Gastrocnemius medialis (tissue), 4 donors: ENCODE results near the gene STKLD1.

Source experiments
- POLR2A ChIP-seq, 2 donors: fragments of 450-650 bp; IDR thresholded peaks; one replicate each; pipeline ENCODE4 v1.6.1; 2017; ENCODE audit warnings: antibody characterized with exemption in 2 of 2, mild to moderate bottlenecking in 2 of 2, moderate library complexity in 2 of 2
- TF ChIP-seq, protein P1 (sequence below), 5 experiments: fragments of 450-650 bp in 3 of 5; fragments of 200-600 bp in 2 of 5; sonication (generic) in 2 of 5; IDR thresholded peaks in 4 of 5; conservative IDR thresholded peaks in 1 of 5; 1 replicate in 4 of 5; 2 replicates in 1 of 5; pipeline ENCODE4 v1.5.1; 2016 to 2019; ENCODE audit warnings: antibody characterized with exemption in 5 of 5, mild to moderate bottlenecking in 3 of 5, moderate library complexity in 3 of 5

DNA sequence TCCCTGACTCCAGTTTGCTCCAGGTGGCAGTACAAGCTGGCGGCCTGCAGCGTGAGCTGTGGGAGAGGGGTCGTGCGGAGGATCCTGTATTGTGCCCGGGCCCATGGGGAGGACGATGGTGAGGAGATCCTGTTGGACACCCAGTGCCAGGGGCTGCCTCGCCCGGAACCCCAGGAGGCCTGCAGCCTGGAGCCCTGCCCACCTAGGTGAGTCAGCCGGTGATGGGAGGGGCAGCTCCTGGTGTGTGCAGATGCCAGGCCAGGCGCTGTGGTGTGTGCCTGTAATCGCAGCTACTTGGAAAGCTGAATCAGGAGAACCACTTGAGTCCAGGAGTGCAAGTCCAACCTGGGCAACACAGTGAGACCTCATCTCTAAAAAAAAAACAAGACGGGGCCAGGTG lies 73.6 kb downstream of the STKLD1 start:
- TF ChIP-seq, protein P1, sequence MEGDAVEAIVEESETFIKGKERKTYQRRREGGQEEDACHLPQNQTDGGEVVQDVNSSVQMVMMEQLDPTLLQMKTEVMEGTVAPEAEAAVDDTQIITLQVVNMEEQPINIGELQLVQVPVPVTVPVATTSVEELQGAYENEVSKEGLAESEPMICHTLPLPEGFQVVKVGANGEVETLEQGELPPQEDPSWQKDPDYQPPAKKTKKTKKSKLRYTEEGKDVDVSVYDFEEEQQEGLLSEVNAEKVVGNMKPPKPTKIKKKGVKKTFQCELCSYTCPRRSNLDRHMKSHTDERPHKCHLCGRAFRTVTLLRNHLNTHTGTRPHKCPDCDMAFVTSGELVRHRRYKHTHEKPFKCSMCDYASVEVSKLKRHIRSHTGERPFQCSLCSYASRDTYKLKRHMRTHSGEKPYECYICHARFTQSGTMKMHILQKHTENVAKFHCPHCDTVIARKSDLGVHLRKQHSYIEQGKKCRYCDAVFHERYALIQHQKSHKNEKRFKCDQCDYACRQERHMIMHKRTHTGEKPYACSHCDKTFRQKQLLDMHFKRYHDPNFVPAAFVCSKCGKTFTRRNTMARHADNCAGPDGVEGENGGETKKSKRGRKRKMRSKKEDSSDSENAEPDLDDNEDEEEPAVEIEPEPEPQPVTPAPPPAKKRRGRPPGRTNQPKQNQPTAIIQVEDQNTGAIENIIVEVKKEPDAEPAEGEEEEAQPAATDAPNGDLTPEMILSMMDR (IDR thresholded peaks at IDR 0.05 in 4 of 5, conservative IDR thresholded peaks at IDR 0.05 in 1 of 5), result no peak
- TF ChIP-seq POLR2A (IDR thresholded peaks at IDR 0.05), result no peak
